NCI-H1105 treated with DMSO at 0.1 percent for 48 hours (cell line): ENCODE data around the gene PKIB.
"Not testable (repeated sequence)": the region's sequence is repeated elsewhere in the genome, so short reads cannot be mapped to it uniquely, and the experiment has no call there.

Experiments
- DNase-seq: peaks from one replicate; lab custom pipeline; 2025; lab: John Stamatoyannopoulos, UW

Gene PKIB

DNA sequence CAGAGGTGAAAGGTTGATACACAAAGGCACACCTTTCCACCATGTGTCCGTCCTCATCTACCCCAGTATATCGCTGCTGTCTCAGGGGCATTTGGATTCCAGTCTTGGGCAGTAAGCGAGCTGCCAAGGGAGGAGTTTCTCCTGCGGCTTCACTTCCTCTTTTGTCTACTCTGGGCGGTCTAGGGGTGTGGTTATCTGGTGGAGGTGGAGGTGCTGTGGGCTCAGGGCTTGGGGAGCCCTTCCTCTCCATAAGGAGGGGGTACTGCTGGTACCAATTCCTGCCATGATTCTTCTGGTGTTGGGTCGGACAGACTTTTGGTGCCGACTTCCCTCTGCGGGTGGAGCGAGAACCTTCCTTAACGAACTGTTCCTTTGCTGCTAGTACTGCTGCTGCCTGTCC is 137.4 kb downstream of the PKIB start:
- DNase-seq: no peak

DNA sequence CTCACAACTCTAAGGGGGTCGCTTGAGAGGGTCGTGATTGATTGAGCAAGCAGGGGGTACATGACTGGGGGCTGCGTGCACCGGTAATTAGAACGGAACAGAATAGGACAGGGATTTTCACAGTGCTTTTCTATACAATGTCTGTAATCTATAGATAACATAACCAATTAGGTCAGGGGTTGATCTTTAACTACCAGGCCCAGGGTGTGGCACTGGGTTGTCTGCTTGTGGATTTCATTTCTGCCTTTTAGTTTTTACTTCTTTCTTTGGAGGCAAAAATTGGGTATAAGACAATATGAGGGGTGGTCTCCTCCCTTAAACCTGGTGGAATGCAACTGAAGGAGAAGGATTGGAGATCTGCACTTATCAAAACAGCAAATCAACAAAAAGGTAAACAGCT is 138.7 kb downstream of the PKIB start:
- DNase-seq: not testable (repeated sequence)

DNA sequence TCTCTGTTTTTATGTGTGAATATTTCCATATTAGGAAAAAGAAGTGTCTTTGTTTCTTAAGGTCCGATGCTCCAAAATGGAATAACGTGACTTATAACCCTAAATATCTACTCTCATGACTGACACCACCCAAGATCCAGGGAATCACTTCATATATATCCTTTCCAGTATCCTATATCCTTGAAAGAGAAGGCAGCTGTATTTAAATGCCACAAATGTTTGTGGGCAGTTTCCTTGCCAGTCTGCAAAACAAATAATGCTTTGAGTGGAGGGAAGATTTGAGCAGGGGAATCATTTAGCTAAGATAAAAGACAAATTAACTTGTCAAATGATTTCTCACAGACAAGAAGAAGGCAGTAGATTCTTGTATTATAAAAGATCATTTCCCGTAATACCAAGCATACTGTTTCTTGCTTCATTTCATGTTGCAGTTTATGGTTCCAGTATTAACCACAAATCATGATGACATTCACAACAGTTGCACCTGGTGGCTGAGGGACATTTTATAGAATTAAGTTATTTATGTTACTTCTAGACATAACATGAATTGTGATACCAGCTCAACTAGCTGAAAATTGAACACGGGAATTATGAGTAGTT is 139.3 kb downstream of the PKIB start:
- no peak for DNase-seq

DNA sequence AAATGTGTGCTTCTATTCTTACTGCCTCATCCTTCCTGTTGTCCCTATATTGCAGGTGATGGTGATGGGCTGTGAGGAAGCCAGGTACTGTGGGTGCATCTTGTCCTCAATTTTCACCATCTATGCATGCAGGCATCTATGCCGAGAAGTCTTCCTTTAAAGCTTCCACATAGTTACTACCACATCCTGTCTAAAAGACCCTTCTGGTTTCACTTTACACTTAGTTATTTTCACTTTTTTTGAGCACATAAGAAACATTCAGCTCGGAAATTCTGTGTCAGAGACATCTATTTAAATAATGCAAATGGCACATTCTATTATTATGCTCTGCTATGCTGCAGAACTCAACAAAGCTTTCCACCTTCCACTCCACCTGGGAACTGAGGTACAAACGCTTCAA is 141.1 kb downstream of the PKIB start:
- DNase-seq: no peak

DNA sequence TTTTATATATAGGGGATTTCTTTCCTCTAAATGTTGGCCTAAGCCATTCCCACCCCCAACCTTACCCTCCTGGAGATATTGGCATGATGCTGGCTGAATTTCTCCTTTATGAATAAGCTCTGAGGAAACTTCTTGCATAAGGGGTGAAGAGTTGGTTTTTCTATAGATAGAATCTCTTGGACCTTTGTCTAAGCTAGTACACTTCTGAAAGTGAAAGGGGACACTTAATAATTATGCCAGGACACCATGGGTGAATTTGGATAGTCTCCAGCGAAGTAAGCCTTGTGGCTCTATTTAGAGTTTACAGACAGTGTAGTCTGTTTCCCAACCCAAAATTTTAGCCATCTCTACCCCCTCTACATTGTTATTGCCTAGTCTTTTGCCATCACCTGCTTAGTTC is 142.3 kb downstream of the PKIB start:
- no peak for DNase-seq

DNA sequence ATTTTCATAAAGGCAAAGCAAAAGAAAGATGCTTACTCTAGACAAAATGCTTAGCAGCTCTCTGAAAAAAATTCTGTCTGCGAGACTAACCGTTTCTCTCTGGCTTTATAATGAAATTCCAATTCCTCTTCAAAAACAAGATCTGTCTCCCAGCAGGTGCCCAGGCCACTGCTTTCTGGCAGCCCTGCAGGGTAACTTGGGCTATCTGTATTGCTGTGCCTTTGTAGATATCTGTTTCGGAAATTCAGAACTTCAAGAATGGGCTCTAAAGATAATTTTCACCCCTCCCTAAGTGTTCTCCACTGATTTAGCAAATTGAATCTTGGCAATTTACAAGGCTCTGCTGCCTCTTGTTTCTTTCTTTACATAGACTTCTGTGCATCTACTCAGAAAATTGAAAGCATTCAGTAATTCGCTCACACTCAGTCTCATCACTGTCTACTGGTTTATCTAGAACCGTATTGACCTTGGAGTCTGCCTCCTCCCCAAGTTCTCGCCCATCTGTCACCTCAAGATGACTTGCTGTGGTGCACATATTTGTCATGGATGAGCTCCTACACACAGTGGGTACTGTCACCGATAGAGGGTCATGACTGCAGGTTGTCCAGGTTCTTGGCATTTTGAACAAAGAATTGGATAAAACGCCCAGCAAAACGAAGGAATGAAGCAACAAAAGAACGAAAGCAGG is 142.9 kb downstream of the PKIB start:
- DNase-seq: no peak

DNA sequence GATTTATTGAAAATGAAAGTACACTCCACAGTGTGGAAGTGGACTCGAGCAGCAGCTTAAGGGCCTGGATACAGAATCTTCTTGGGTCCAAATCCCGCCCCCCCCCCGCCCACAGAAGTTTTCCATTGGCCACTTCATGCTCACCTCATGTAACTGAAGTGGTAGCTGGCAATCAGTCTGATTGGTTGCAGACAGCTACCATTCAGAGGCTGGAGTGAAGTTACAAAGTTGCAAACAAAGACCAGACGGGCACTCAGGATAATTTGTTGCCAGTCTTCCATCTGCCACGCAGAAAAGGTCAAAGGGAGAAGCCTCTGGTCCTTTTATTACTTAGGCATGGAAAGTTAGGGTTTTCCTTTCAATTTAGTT is 143.5 kb downstream of the PKIB start:
- no peak for DNase-seq

DNA sequence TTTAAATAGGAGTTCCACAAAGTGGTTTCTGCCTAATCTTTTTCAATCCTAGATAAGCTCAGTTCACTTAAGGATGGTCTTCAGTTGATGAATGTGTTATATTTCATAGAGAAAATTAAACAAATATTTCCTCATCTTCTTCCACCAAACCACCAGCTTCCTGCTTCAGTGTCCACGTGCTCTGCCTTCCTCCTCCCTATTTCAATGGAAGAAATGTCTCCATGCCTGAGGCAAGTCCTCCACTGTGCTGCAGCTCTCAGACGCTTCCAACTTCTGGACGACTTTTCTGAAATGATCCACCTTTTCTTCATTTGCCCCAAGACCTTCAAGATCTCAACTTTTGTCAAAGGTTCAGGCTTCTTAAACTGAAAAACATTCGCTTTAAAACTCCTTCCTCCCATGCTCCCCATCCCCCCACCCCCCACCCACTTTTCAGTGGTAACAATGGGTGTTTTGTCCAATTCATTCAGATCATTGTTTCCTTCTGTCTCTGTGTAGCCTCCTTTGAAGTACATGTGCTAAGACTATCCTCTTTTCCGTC is 144.1 kb downstream of the PKIB start:
- no peak for DNase-seq

DNA sequence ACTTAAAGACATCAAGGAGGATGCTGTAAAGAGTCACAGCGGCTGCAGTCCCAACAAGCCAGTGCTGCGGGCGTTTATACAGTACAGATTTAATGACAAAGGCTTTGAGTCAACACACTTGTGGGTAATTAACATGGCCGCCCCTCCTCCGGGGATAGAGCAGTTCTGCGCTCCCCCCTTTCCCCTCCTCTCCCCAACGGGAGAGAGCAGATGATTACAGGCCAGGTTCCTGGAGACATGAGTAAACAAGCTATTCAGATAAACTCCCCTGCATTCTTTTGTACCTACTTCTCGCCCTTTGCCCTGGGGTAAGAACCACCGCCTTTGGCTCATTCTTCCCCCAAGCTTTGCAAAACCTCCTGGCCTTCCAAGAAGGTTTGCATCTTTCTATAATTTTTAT is 145.7 kb downstream of the PKIB start:
- DNase-seq: no peak

DNA sequence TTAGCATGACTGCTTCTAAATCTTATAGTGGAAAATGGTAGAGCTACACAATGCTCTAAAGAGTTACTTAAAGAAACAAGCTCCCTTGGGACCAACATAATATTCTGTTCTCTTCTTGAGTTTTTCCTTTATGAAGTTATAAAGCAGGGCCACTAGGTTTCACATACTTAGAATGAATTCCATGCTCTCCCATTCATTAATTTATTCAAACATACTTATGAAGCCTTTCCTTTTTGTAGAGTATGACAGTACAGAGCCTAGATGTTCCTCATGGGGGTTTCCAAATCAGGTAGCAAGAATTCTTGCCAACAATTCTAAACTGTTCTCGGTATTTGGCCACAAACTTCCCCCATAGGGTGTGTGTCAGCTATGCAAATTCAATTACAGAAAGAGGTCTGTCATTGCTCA is 148.7 kb downstream of the PKIB start:
- DNase-seq: no peak

DNA sequence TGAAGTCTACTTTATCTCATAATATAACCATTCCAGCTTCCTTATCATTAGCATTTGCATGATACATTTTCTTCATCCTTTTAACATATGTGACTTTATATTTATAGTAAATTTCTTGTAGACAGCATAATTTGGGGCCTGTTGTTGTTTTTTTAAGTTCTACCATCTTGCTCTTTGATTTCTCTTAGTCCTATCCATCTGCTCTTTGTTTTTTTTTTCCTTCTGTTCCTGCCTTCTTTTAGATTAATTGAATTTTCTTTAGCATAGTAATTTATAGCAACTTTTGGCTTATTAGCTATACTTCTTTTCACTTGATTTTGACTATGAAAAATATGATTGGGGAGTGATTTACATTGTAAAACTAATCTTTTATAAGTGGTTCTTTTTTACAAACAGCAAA is 150.1 kb downstream of the PKIB start:
- no peak for DNase-seq

DNA sequence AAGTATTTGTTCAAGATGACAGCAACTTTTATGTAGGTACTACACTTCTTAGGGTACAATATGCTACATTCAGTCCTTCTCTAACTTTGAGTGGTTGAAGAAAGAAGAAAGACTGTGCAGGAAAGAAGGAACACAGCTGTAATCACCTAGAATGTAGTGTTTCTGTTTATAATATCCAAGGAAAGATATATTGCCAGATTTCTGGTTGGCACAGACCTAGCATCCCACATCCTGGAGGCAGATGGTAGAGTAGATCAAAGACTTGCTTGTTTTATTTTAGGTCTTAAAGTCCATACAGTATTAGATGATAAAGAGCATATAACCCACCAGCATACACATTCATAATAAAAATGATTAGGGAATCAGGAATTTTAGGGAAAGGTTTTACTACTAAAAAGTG is 156.1 kb downstream of the PKIB start:
- no peak for DNase-seq

DNA sequence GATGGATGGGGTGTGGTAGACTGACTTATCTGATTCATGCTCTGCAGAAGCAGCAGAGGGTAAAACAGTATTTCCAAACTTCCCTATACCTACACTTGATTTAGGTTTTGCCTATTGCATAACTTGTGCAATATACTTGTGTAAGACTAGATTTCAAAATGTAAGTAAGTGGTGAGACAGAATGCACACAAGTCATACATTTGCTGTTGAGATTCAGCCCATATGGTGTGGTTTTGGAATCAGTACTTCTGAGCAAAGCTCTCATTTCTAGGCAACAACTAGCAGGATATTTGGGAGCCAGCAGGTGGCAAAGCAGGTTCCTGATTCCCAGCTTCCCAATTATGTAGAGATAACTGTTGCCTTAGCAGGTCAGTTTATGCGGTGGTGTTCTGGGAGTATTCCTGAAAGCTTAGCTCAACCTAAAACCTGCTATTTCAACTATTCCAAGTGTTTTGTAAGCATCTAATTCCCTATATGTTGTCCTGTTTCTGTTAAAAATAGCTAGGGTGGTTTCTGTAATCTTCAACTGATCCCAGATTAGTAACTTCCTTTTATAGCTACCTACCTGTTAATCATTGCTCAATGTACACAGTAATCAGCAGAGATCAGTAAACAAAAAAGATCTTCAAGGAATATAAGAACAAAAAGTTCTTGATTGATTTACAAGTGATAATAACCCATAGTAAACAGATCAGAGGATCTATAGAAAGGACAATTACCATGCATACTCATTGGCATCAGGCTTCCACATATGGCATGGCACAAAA is 160.8 kb downstream of the PKIB start:
- no peak for DNase-seq

DNA sequence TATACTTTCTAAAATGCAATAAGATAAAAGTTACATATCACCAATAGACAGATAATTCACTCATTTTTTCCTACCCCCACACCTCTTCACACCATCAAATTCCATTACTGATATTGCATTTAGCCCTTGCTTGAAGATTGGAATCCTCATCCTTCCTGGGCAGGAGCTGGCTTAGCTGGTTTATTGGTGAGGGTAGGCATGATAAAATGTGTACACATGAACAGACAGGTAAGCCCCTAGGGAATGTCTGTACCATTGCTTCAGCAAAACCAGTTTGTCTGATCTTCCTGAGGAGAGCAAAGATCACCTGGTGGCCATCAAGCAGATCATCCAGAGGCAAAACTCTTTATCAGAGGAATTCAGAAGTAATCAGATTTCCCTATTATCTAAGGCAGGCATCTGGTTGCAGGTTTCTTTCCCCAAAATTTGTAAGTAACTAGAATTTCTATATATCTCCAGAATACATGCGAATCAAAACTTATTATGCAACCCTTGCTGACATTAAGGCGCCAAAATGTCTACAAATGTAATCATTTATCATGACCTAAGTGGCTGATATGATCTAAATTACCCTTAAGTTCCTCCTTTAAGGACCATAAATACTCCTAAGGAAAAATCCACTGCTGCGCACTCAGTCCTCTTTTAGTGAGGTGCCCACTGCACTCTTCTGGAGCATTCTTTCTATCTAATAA is 162.7 kb downstream of the PKIB start:
- no peak for DNase-seq
